GM12864 (cell line): Measurements from ENCODE around the gene MRPS21.

Source experiments
- DNase-seq: peaks from one replicate; pipeline ENCODE4 v3.0.0-alpha.2; 2011; ENCODE audit warnings: low read depth
- H3K4me3 ChIP-seq: 2 replicates; pipeline ENCODE4 v1.5.1; 2011; ENCODE audit warnings: mild to moderate bottlenecking, low read depth, low read length, control low read depth
- TF ChIP-seq, protein P1 (sequence below): IDR thresholded peaks from 2 replicates; pipeline ENCODE4 v1.5.1; 2011; ENCODE audit warnings: low read depth, mild to moderate bottlenecking, moderate library complexity, low read length, control low read depth, inconsistent platforms; ENCODE audit errors: missing control alignments

MRPS21 gene

DNA sequence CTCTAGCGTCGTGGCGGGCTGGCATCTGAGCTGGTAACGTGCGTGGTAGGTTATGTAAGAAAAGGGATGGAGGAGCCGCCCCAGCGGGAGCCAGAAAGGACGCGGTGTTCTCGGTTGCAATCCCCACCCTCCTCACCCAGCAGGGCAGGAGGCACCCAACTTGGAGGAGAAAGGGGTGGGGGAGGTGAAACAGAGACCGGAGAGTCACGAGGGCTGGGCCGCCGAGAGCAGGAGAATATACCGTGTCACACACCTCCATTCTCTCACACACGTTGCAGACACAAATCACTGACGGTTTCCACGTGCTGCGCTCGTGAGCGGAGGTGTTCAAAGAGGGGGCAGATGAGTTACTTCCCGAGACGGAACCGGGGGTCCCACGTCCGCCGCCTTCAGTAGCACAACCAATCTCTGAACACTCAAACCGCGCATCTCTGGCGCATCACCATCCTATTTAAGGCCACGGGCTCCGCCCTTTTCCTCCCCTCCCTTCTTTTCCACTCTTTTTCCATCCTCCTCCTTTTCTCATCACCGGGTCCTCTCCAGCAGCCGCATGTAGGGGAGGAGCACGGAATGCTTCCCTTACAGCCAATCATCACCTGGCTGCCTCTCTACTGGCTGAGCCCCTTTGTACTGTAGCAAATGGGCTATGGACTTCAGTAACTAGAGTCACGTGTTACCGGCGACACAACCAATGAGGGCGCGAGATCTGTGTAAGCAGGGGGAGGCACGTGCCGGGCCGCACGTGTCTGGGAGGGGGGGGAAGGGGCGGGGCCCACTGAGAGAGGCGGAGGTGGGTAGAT is 11.7 kb upstream of the MRPS21 start, which contains the start of gene CIART:
Gene CIART (plus strand): TSS at position 797 of the 800 bp plus-strand sequence. CDS start 714 bp downstream, outside the sequence.
- TF ChIP-seq, protein P1, sequence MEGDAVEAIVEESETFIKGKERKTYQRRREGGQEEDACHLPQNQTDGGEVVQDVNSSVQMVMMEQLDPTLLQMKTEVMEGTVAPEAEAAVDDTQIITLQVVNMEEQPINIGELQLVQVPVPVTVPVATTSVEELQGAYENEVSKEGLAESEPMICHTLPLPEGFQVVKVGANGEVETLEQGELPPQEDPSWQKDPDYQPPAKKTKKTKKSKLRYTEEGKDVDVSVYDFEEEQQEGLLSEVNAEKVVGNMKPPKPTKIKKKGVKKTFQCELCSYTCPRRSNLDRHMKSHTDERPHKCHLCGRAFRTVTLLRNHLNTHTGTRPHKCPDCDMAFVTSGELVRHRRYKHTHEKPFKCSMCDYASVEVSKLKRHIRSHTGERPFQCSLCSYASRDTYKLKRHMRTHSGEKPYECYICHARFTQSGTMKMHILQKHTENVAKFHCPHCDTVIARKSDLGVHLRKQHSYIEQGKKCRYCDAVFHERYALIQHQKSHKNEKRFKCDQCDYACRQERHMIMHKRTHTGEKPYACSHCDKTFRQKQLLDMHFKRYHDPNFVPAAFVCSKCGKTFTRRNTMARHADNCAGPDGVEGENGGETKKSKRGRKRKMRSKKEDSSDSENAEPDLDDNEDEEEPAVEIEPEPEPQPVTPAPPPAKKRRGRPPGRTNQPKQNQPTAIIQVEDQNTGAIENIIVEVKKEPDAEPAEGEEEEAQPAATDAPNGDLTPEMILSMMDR: no peak
- peak; percentile 42 for DNase-seq
- peak within 1 kb of the TSS; percentile 47 for H3K4me3 ChIP-seq

GRCh38 chr1:150282558-150282958 is 11.1 kb upstream of the MRPS21 start:
- DNase-seq: no peak
- TF ChIP-seq, protein P1: no peak
- H3K4me3 ChIP-seq: no peak overlapping the region

DNA sequence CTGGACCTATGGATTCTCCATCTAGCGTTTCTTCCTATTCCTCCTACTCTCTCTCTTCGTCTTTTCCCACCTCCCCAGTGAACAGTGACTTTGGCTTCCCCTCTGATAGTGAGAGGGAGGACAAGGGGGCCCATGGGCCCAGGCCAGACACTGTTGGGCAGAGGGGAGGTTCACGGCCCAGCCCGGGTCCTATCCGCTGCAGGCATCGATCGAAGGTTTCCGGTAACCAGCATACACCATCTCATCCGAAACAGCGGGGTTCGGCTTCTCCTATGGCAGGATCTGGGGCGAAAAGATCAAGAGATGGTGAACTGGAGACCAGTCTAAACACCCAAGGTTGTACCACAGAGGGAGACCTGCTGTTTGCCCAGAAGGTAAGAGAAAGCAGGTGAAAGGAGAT is 10.4 kb upstream of the MRPS21 start:
- H3K4me3 ChIP-seq: no peak overlapping the region
- TF ChIP-seq, protein P1: no peak
- no peak for DNase-seq

DNA sequence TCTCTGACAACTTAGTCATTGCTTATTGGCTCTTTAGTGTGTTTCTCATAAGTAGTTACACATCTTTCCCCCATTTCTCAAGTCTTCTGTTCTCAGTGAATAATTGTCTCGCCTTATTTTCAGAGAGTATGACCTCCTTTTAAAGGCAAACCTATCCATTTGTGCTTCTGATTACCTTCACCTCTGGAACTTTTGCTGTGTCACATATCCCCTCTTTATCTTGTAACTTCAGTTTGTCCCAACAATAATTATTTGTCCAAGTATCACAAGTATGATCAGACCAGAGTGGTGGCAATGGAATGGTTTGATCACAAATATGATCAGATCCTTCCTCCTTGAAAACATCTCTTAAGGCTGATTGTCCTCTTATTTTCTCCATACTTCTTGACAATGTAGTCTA is 5.3 kb upstream of the MRPS21 start:
- no peak overlapping the region for H3K4me3 ChIP-seq
- DNase-seq: no peak
- TF ChIP-seq, protein P1: no peak

DNA sequence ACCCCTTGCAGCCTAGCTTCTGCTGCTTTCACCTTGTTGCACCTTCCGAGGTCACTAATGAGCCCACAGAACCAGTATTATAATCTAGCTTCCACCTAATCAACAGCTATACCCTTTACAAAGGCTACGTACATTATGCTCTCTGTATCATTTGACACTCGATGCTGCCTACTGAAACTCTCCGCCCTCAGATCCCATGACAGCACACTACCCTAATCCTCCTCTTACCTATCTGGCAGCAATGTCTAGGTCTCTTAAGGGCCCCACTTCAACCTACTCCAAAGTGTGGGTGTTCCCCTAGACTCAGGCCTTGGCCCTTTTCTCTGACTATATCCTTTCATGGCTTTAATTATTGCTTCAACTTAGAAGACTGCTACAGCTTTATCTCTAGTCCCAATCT is 4.8 kb upstream of the MRPS21 start:
- no peak for DNase-seq
- TF ChIP-seq, protein P1: no peak
- H3K4me3 ChIP-seq: no peak overlapping the region

DNA sequence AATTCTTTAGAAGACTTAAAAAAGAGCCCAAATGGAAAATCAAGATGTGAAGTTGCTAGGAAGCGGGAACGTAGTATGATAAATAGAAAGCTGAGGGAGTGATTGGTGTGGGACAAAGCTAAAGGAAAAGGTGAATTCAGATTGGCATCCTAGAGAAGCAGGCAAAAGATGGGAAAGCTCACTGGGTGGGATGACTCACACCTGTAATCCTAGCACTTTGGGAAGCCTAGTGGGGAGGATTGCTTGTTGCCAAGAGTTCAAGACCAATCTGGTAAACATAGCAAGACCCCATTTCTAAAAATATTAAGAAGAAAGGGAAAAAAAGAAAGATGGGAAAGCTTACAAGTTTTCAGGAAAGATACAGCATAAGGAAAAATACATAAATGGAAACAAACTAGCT is 1.8 kb downstream of the MRPS21 start:
- no peak overlapping the region for H3K4me3 ChIP-seq
- DNase-seq: no peak
- TF ChIP-seq, protein P1: no peak

GRCh38 chr1:150299716-150300115 is 6.1 kb downstream of the MRPS21 start:
- DNase-seq: no peak
- TF ChIP-seq, protein P1: no peak
- H3K4me3 ChIP-seq: no peak overlapping the region
